GM21528 (cell line): Measurements from ENCODE around the gene NECAB3.
"Not testable (repeated sequence)": the region's sequence is repeated elsewhere in the genome, so short reads cannot be mapped to it uniquely, and the experiment has no call there.

Experiments used
- ATAC-seq: cut with Tn5 transposase; IDR thresholded peaks from one replicate; pipeline ENCODE4 v1.9.1; 2021; ENCODE audit warnings: mild to moderate bottlenecking, moderate library complexity; ENCODE audit not compliant: unreplicated experiment, low FRiP score

The NECAB3 gene

GRCh38 chr20:33653218-33653899, 20.9 kb downstream of the NECAB3 start:
- ATAC-seq = no peak

GRCh38 chr20:33651562-33652048, 22.6 kb downstream of the NECAB3 start:
- no peak for ATAC-seq

- ATAC-seq = no peak
Observed at GRCh38 chr20:33650753-33651561, 23.3 kb downstream of the NECAB3 start.

GRCh38 chr20:33650111-33650752, 24.0 kb downstream of the NECAB3 start:
- ATAC-seq = no peak

GRCh38 chr20:33649201-33649681, 25.0 kb downstream of the NECAB3 start:
- ATAC-seq = no peak

- ATAC-seq = no peak
Observed at GRCh38 chr20:33648396-33649004, 25.7 kb downstream of the NECAB3 start.

- no peak for ATAC-seq
Observed at GRCh38 chr20:33647603-33648395, 26.4 kb downstream of the NECAB3 start.

GRCh38 chr20:33646959-33647602, 27.1 kb downstream of the NECAB3 start:
- not testable (repeated sequence) for ATAC-seq

- ATAC-seq = no peak
Observed at GRCh38 chr20:33646191-33646590, 28.0 kb downstream of the NECAB3 start.

GRCh38 chr20:33645396-33645795, 28.8 kb downstream of the NECAB3 start:
- no peak for ATAC-seq

GRCh38 chr20:33645072-33645358, 29.2 kb downstream of the NECAB3 start:
- ATAC-seq = no peak

GRCh38 chr20:33644313-33645071, 29.7 kb downstream of the NECAB3 start:
- no peak for ATAC-seq

- ATAC-seq = no peak
Observed at GRCh38 chr20:33640287-33640686, 33.9 kb downstream of the NECAB3 start.

GRCh38 chr20:33636776-33637175, 37.5 kb downstream of the NECAB3 start:
- ATAC-seq = no peak

GRCh38 chr20:33635341-33635740, 38.9 kb downstream of the NECAB3 start:
- ATAC-seq = no peak

GRCh38 chr20:33631910-33632309, 42.3 kb downstream of the NECAB3 start:
- not testable (repeated sequence) for ATAC-seq

- ATAC-seq = no peak
Observed at GRCh38 chr20:33630507-33630906, 43.7 kb downstream of the NECAB3 start.

- no peak for ATAC-seq
Observed at GRCh38 chr20:33629979-33630378, 44.2 kb downstream of the NECAB3 start.

- no peak for ATAC-seq
Observed at GRCh38 chr20:33629533-33629932, 44.7 kb downstream of the NECAB3 start.
